GM19438 (cell line): Measurements from ENCODE around the gene ATP6V0E1.
"Not testable (repeated sequence)": the region's sequence is repeated elsewhere in the genome, so short reads cannot be mapped to it uniquely, and the experiment has no call there.

Experiments
- ATAC-seq: cut with Tn5 transposase; IDR thresholded peaks from one replicate; pipeline ENCODE4 v1.9.1; 2021; ENCODE audit warnings: low read depth; ENCODE audit not compliant: unreplicated experiment

The ATP6V0E1 gene

DNA sequence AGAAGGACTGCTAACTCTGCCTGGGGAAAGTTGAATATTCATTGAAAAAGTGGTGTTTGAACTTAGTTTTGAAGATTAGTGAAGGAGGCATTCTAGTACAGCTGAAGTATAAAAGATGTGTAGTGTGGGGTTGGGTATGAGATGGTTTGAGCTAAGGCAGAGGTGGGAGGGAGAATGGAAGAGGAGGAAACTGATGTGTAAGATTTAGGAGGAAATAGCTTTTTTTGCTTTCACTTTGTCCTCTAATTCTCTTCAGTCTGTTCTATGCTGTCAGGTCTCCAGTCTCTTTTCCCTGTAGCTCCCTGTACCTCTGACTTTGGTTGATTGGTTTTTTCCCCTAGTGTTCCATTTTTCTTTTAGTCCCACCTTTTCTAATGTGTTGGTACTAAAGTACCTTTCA is 81.6 kb downstream of the ATP6V0E1 start:
- ATAC-seq: no peak

DNA sequence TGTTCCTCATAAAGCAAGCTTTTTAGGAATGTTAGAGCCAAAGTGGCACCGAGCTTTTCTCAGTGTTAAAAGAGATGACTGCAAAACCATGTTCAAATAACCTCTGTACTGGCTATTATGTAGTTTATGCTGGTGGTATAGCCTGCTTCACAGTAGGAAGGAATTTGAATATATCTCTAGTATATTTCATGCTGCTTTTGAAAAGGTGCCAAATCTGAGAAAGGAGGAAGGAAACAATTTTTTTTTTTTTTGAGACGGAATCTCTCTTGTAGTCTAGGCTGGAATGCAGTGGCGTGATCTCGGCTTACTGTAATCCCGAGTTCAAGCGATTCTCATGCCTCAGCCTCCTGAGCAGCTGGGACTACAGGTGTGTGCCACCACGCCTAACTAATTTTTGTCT is 86.1 kb downstream of the ATP6V0E1 start:
- ATAC-seq: no peak

DNA sequence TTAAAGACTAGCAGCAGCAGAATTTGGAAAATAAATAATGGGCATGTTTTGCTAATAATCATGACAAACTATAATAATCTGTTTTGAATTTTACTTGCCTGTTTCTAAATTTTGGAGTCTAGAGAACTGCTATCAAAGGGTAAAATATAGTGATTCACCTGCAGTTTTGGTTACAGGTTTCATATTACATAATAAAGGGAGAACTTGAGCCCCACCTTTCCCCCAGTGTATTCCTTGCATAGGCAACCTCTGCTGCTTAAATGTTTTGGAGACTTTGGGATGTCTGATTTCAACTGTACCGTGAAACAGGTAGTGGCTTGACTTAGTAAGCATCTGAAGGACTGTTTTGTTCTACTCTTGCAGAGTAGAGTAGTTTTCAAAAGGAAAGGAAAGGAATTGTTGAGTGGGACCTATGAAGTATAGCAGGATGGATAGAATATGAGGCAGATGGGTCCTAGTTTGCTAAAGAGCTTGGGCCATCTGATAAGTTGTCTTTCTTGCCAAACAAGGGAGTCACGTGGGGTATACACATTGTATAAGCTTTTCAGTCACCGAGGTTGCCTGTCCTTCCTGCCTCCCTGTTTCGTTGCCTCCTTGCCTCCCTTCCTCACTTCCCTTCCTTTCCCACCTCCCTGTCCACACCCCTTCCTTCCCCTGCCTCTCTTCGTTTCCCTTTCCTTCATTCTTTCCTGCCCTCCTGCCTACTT is 91.7 kb downstream of the ATP6V0E1 start:
- no peak for ATAC-seq

DNA sequence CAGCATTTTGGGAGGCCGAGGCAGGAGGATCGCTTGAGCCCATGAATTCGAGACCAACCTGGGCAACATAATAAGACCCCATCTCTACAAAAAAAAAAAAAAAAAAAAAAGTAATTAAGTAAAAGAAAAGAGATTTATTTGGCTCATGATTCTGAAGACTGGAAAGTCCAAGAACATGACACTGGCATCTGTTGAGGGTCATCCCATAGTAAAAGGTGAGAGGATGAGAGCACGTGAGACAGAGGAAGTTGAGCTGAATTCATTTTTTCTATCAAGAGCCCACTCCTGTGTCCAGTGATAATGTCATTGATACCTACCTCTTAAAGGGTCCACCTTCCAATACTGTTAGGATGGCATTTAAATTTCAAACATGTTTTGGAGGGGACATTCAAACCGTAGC is 92.4 kb downstream of the ATP6V0E1 start:
- ATAC-seq: no peak

DNA sequence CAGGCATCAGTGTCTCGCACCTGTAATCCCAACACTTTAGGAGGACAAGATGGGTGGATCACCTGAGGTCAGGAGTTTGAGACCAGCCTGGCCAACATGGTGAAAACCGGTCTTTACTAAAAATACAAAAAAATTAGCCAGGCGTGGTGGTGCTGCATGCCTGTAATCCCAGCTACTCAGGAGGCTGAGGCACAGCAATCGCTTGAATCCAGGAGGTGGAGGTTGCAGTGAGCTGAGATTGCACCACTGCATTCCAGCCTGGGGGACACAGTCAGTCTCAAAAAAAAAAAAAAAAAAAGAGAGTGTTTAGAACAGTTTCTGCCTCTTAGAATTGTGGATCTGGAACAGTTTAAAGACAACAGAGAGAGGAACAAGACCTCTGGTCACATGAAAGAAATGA is 92.9 kb downstream of the ATP6V0E1 start:
- ATAC-seq: not testable (repeated sequence)

DNA sequence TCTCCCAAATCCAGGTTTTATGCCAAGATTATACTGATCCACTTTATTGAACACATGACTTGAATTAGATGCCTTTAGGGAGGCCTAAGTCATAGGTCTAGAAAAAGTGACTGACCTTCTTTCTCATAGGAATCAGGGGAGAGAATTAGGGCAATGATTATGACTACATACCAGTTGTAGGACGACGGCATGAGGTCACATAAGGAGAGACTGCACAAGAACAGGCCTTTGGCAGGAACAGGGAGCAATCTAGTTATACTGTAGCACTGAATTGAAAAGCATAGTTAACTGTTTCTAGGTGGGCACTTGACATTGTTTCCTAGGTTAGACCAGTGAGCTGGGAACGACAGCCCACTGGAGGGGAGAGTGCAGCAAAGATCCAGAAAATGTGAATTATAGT is 95.3 kb downstream of the ATP6V0E1 start:
- no peak for ATAC-seq
